ENCODE measurements around the gene CXCL11. TPM values are rescaled to one million over a fixed set of nuclear protein-coding genes. Genes with fewer than 3 reads are reported as not detected.

Gene CXCL11
- total RNA-seq, 1 experiment from 2014 or later, result not detected

DNA sequence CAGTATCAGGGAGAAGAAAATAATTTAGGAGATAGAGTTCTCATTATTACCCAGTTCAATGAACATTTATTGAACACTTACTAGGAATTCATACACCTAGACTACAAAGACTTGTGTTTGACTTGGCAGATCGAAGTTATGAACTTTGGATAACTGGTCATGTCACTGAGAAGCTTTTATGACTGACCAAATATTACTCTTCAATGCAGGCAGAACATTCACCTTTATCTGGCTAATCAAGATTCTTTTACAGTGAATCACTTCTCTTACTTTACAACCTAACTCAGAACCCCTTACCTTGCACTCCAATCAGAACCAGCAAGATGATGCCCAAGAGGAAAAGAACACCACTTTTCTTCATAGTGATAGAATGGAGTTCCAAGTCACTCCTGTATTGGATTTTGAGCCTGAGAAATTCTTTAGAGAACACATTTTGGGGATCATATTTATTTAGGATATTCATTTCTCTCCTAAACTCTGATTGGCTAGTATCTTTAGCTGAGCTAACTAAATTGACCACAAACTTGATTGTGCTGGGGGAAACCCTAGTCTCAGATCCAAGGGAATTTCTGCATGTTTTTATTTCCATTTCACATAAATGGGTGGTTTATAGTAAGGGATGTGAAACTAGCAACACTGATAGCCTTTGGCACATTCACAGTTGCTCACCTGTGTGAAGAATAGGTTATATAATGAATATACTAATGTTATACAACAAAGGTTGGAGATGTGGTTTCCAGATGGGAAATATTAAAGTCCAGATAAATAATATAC is 28.6 kb downstream of the CXCL11 start, which contains the start of gene CXCL9:
CXCL9 (minus strand) TSS at position 421 of the 774 bp plus-strand sequence; CDS start at position 361, 60 bp downstream.
- no peak within 1 kb of the TSS for H3K18ac ChIP-seq (ENCODE audit: insufficient read length, low read depth, low read length)
- no peak within 1 kb of the TSS for H3T11ph ChIP-seq (ENCODE audit: low read length)

More for the DNA sequence above, 28.6 kb downstream of the CXCL11 start, which contains the start of gene CXCL9:
- no peak within 1 kb of the TSS for H2AK5ac ChIP-seq (ENCODE audit: insufficient read length, low read length)
- DNase-seq, result no peak
- H3K14ac ChIP-seq (ENCODE audit: insufficient read depth, low read length), result no peak within 1 kb of the TSS
- no peak within 1 kb of the TSS for H3K4ac ChIP-seq (ENCODE audit: low read depth, low read length)
- H3K56ac ChIP-seq (ENCODE audit: insufficient read length, low read depth, low read length), result no peak within 1 kb of the TSS
- H3K9ac ChIP-seq (ENCODE audit: extremely low read depth, insufficient read length, low read length), result no peak within 1 kb of the TSS
- H3K79me1 ChIP-seq (ENCODE audit: insufficient read depth, low read depth, low read length, poor library complexity, severe bottlenecking), result no peaks in the 10 kb centered on the region
- no peak within 1 kb of the TSS for H3K23ac ChIP-seq (ENCODE audit: insufficient read length, low read depth, low read length)
- H3K4me2 ChIP-seq (ENCODE audit: insufficient read depth, insufficient read length, low read length), result no peak within 1 kb of the TSS
- Mint-ChIP-seq H3K4me1 (peaks cover 10 to 12% of the 10 kb centered on the region in 2 experiments), H3K4me3 (no peak within 1 kb of the TSS), H3K9me3 (no peaks in the 10 kb centered on the region), H3K27me3 (ENCODE audit: low read depth) (peaks cover 9% of the 10 kb centered on the region; the same call in 1 of the 2 replicates), H3K36me3 (ENCODE audit: insufficient read depth in 1 of 3, low read depth in 3 of 3) (no peaks in the 10 kb centered on the region), H3K27ac (no peak within 1 kb of the TSS)
- H3K23me2 ChIP-seq (ENCODE audit: insufficient read length, low read depth, low read length, poor library complexity, severe bottlenecking), result no peaks in the 10 kb centered on the region
- no peak within 1 kb of the TSS for H2BK20ac ChIP-seq (ENCODE audit: low read depth, low read length, poor library complexity, severe bottlenecking)
- H3K27ac ChIP-seq (ENCODE audit: insufficient read length, low read depth, low read length), result no peak within 1 kb of the TSS
- TF ChIP-seq, protein P1, sequence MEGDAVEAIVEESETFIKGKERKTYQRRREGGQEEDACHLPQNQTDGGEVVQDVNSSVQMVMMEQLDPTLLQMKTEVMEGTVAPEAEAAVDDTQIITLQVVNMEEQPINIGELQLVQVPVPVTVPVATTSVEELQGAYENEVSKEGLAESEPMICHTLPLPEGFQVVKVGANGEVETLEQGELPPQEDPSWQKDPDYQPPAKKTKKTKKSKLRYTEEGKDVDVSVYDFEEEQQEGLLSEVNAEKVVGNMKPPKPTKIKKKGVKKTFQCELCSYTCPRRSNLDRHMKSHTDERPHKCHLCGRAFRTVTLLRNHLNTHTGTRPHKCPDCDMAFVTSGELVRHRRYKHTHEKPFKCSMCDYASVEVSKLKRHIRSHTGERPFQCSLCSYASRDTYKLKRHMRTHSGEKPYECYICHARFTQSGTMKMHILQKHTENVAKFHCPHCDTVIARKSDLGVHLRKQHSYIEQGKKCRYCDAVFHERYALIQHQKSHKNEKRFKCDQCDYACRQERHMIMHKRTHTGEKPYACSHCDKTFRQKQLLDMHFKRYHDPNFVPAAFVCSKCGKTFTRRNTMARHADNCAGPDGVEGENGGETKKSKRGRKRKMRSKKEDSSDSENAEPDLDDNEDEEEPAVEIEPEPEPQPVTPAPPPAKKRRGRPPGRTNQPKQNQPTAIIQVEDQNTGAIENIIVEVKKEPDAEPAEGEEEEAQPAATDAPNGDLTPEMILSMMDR (conservative IDR thresholded peaks at IDR 0.05), result no peak
- no CpG with 5 or more reads among the region's 1 CpG for WGBS (ENCODE audit: extremely low coverage, insufficient read length, low lambda C conversion rate)
- no peaks in the 10 kb centered on the region for H3K9me3 ChIP-seq (ENCODE audit: control insufficient read depth, low read depth, low read length)
- no peaks in the 10 kb centered on the region for H3K79me2 ChIP-seq (ENCODE audit: insufficient read depth, low read length)
- H3K4me1 ChIP-seq (ENCODE audit: insufficient read depth, low read length), result peaks cover 9% of the 10 kb centered on the region; the same call in 1 of the 2 replicates
- no peak within 1 kb of the TSS for H2AFZ ChIP-seq (ENCODE audit: low read length)
- no peak within 1 kb of the TSS for H2BK12ac ChIP-seq (ENCODE audit: insufficient read length, low read depth, low read length)
- H2BK120ac ChIP-seq (ENCODE audit: low read depth, low read length, poor library complexity, severe bottlenecking), result no peak within 1 kb of the TSS
- no peak within 1 kb of the TSS for H2BK5ac ChIP-seq (ENCODE audit: insufficient read length, low read length)
- H4K20me1 ChIP-seq (ENCODE audit: control insufficient read depth, insufficient read depth, insufficient read length), result no peaks in the 10 kb centered on the region
- no peak within 1 kb of the TSS for H4K5ac ChIP-seq (ENCODE audit: insufficient read length, low read depth, low read length)
- no peaks in the 10 kb centered on the region for H3K27me3 ChIP-seq (ENCODE audit: insufficient read depth, low read length)
- no peak within 1 kb of the TSS for H2BK15ac ChIP-seq (ENCODE audit: low read depth, low read length)
- no peak within 1 kb of the TSS for H4K8ac ChIP-seq (replicated peaks; ENCODE audit: insufficient read length, low read depth, low read length)
- no peak within 1 kb of the TSS for H4K91ac ChIP-seq (ENCODE audit: insufficient read length, low read depth, low read length)
